DOHH2 (cell line): ENCODE results near the gene KIAA1614.

Experiments
- H3F3A ChIP-seq: fragments of 200-600 bp; sonication (generic), shearing (Covaris generic); 2 replicates; pipeline ENCODE4 v1.6.0; 2016; ENCODE audit warnings: antibody characterized with exemption, mild to moderate bottlenecking; ENCODE audit not compliant: control insufficient read depth, insufficient read depth
- H3K27ac ChIP-seq: fragments of 200-600 bp; sonication (generic); 2 replicates; pipeline ENCODE4 v1.5.1; 2014; ENCODE audit warnings: low read depth, mild to moderate bottlenecking, low read length, moderate library complexity
- H3K27me3 ChIP-seq: fragments of 200-600 bp; sonication (generic); 2 replicates; pipeline ENCODE4 v1.6.1; 2014; ENCODE audit warnings: mild to moderate bottlenecking, low read length, mixed read lengths; ENCODE audit not compliant: control insufficient read depth
- H3K36me3 ChIP-seq: fragments of 200-600 bp; sonication (generic); 2 replicates; pipeline ENCODE4 v1.6.1; 2014; ENCODE audit warnings: mild to moderate bottlenecking, low read length, moderate library complexity, mixed read lengths; ENCODE audit not compliant: control insufficient read depth
- H3K4me1 ChIP-seq: fragments of 200-600 bp; sonication (generic); 2 replicates; pipeline ENCODE4 v1.6.1; 2014; ENCODE audit warnings: mild to moderate bottlenecking, low read length, mixed read lengths; ENCODE audit not compliant: control insufficient read depth
- H3K4me2 ChIP-seq: fragments of 200-600 bp; sonication (generic); 2 replicates; pipeline ENCODE4 v1.6.0; 2014; ENCODE audit warnings: mild to moderate bottlenecking, low read length, moderate library complexity
- H3K4me3 ChIP-seq: fragments of 200-600 bp; sonication (generic); 2 replicates; pipeline ENCODE4 v1.5.1; 2014; ENCODE audit warnings: mild to moderate bottlenecking, low read length, mixed read lengths
- H3K79me2 ChIP-seq: fragments of 200-600 bp; sonication (generic); 2 replicates; pipeline ENCODE4 v1.6.1; 2014; ENCODE audit warnings: mild to moderate bottlenecking, low read length, mixed read lengths; ENCODE audit not compliant: control insufficient read depth
- H3K9me2 ChIP-seq: fragments of 200-600 bp; sonication (generic); replicated peaks from 2 replicates; pipeline ENCODE4 v1.6.1; 2014; ENCODE audit warnings: mild to moderate bottlenecking, low read length, mixed read lengths; ENCODE audit not compliant: control insufficient read depth
- H3K9me3 ChIP-seq: fragments of 200-600 bp; sonication (generic); 2 replicates; pipeline ENCODE4 v1.6.1; 2014; ENCODE audit warnings: antibody characterized with exemption, low read length, mixed read lengths; ENCODE audit not compliant: control insufficient read depth, insufficient read depth
- H4K20me1 ChIP-seq: fragments of 200-600 bp; sonication (generic); 2 replicates; pipeline ENCODE4 v1.6.0; 2014; ENCODE audit warnings: low read depth, mild to moderate bottlenecking, antibody characterized with exemption, low read length, moderate library complexity; ENCODE audit not compliant: control insufficient read depth, insufficient read depth
- EZH2phosphoT487 ChIP-seq: fragments of 200-600 bp; sonication (generic); IDR thresholded peaks from 2 replicates; pipeline ENCODE4 v1.6.1; 2017; ENCODE audit warnings: borderline replicate concordance, mild to moderate bottlenecking, antibody characterized with exemption, low read length, moderate library complexity, mixed read lengths
- TF ChIP-seq, protein P1 (sequence below): fragments of 200-600 bp; sonication (generic); IDR thresholded peaks from one replicate; pipeline ENCODE4 v1.5.1; 2014; ENCODE audit warnings: antibody characterized with exemption, mild to moderate bottlenecking, low read depth, low read length; ENCODE audit not compliant: poor library complexity, severe bottlenecking

The KIAA1614 gene

GRCh38 chr1:180981596-180982387 lies 69.1 kb downstream of the KIAA1614 start:
- Histone ChIP-seq H3F3A (no peaks in the 10 kb centered on the region), H3K9me2 (no peaks in the 10 kb centered on the region), H3K4me3 (no peak overlapping the region), H3K27me3 (no peaks in the 10 kb centered on the region), H3K4me2 (no peak overlapping the region), H3K27ac (no peak overlapping the region), H3K36me3 (peaks cover 41% of the 10 kb centered on the region), H3K4me1 (no peaks in the 10 kb centered on the region; the same call in 1 of the 2 replicates), H4K20me1 (no peaks in the 10 kb centered on the region), H3K9me3 (no peaks in the 10 kb centered on the region), H3K79me2 (no peaks in the 10 kb centered on the region)
- TF ChIP-seq, protein P1, sequence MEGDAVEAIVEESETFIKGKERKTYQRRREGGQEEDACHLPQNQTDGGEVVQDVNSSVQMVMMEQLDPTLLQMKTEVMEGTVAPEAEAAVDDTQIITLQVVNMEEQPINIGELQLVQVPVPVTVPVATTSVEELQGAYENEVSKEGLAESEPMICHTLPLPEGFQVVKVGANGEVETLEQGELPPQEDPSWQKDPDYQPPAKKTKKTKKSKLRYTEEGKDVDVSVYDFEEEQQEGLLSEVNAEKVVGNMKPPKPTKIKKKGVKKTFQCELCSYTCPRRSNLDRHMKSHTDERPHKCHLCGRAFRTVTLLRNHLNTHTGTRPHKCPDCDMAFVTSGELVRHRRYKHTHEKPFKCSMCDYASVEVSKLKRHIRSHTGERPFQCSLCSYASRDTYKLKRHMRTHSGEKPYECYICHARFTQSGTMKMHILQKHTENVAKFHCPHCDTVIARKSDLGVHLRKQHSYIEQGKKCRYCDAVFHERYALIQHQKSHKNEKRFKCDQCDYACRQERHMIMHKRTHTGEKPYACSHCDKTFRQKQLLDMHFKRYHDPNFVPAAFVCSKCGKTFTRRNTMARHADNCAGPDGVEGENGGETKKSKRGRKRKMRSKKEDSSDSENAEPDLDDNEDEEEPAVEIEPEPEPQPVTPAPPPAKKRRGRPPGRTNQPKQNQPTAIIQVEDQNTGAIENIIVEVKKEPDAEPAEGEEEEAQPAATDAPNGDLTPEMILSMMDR = no peak
- TF ChIP-seq EZH2phosphoT487 = no peak

GRCh38 chr1:180982422-180982821 lies 69.7 kb downstream of the KIAA1614 start:
- Histone ChIP-seq H3K4me1 (no peaks in the 10 kb centered on the region; the same call in 1 of the 2 replicates), H3K27ac (no peak overlapping the region)

DNA sequence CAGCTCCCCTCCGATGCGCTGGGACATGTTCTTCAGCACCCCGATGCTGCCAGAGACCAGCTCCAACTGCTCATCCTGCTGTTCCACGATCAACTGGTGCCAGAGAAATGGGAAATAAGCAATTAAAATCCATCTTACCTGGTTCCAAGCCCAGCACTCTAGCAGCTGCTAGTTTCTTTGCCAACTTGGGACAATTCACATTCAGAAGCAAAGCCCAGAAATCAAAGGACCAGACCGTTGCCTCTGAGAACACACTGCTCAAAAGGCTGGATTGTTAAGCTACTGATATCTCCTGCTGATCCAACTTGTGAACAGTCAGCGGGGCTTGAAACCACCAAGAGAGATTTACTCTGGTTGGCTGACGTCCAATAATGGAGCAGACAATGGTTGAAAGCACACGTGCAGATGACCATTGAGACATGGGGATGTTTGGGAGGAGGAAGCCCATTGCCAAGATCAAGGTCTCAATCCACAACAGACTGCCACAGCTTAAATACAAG lies 75.6 kb downstream of the KIAA1614 start:
- no peak overlapping the region for H3K4me2 ChIP-seq
- H3K36me3 ChIP-seq = peaks cover 60% of the 10 kb centered on the region

More at GRCh38 chr1:180982422-180982821, 69.7 kb downstream of the KIAA1614 start:
- H3K9me2 ChIP-seq = no peaks in the 10 kb centered on the region
- H3K79me2 ChIP-seq = no peaks in the 10 kb centered on the region
- TF ChIP-seq, protein P1 = no peak
- TF ChIP-seq EZH2phosphoT487 = no peak
- no peaks in the 10 kb centered on the region for H3K27me3 ChIP-seq
- H4K20me1 ChIP-seq = no peaks in the 10 kb centered on the region
- no peaks in the 10 kb centered on the region for H3K9me3 ChIP-seq
- no peak overlapping the region for H3K4me3 ChIP-seq
- H3K36me3 ChIP-seq = peaks cover 43% of the 10 kb centered on the region
- H3F3A ChIP-seq = no peaks in the 10 kb centered on the region
- H3K4me2 ChIP-seq = no peak overlapping the region

More for the DNA sequence above, 75.6 kb downstream of the KIAA1614 start:
- no peaks in the 10 kb centered on the region for H3K79me2 ChIP-seq
- no peak overlapping the region for H3K27ac ChIP-seq
- no peaks in the 10 kb centered on the region for H3K9me2 ChIP-seq
- no peaks in the 10 kb centered on the region for H3F3A ChIP-seq
- H3K4me3 ChIP-seq = no peak overlapping the region
- no peaks in the 10 kb centered on the region for H3K27me3 ChIP-seq
- H3K4me1 ChIP-seq = peaks cover 4% of the 10 kb centered on the region; the same call in 1 of the 2 replicates
- no peaks in the 10 kb centered on the region for H3K9me3 ChIP-seq
- no peak for TF ChIP-seq EZH2phosphoT487
- TF ChIP-seq, protein P1 = no peak
- H4K20me1 ChIP-seq = no peaks in the 10 kb centered on the region
